WTC11 (cell line): ENCODE results near the gene TMA7B.

Source experiments
- ATF1 ChIP-seq: sonication (generic); formaldehyde crosslinking; IDR thresholded peaks from 2 replicates; pipeline ENCODE4 v1.8.1; 2023; ENCODE audit warnings: mild to moderate bottlenecking, moderate library complexity, missing genetic modification reagents
- ATF3 ChIP-seq: sonication (generic); formaldehyde crosslinking; conservative IDR thresholded peaks from 2 replicates; pipeline ENCODE4 v1.8.1; 2022; ENCODE audit warnings: mild to moderate bottlenecking, missing genetic modification reagents
- CREB1 ChIP-seq: sonication (generic); formaldehyde crosslinking; IDR thresholded peaks from 2 replicates; pipeline ENCODE4 v1.8.0; 2023; ENCODE audit warnings: mild to moderate bottlenecking, missing genetic modification reagents
- E2F4 ChIP-seq: sonication (generic); formaldehyde crosslinking; IDR thresholded peaks from 2 replicates; pipeline ENCODE4 v1.8.1; 2022; ENCODE audit warnings: low read depth, mild to moderate bottlenecking, moderate library complexity, missing genetic modification reagents, borderline replicate concordance
- EMX1 ChIP-seq: fragments of 250-450 bp; sonication (Bioruptor Pico); IDR thresholded peaks from 2 replicates; pipeline ENCODE4 v1.8.0; 2021; ENCODE audit warnings: mild to moderate bottlenecking
- ESRRA ChIP-seq: sonication (generic); formaldehyde crosslinking; IDR thresholded peaks from 2 replicates; pipeline ENCODE4 v1.8.1; 2022; ENCODE audit warnings: mild to moderate bottlenecking, missing genetic modification reagents, borderline replicate concordance
- GABPB1 ChIP-seq: sonication (generic); formaldehyde crosslinking; IDR thresholded peaks from 2 replicates; pipeline ENCODE4 v1.8.1; 2023; ENCODE audit warnings: mild to moderate bottlenecking, missing genetic modification reagents
- TEAD4 ChIP-seq: sonication (generic); formaldehyde crosslinking; IDR thresholded peaks from 2 replicates; pipeline ENCODE4 v1.8.0; 2022; ENCODE audit warnings: mild to moderate bottlenecking, missing genetic modification reagents
- ZNF138 ChIP-seq: sonication (generic); formaldehyde crosslinking; conservative IDR thresholded peaks from 2 replicates; pipeline ENCODE4 v1.8.1; 2022; ENCODE audit warnings: mild to moderate bottlenecking, moderate library complexity, missing genetic modification reagents
- ZNF232 ChIP-seq: sonication (generic); formaldehyde crosslinking; IDR thresholded peaks from 2 replicates; pipeline ENCODE4 v1.8.0; 2022; ENCODE audit warnings: mild to moderate bottlenecking, missing genetic modification reagents
- ZNF263 ChIP-seq: sonication (generic); formaldehyde crosslinking; IDR thresholded peaks from 2 replicates; pipeline ENCODE4 v1.8.1; 2022; ENCODE audit warnings: low read depth, mild to moderate bottlenecking, moderate library complexity, missing genetic modification reagents
- TF ChIP-seq, protein P1 (sequence below): fragments of 200-600 bp; IDR thresholded peaks from 2 replicates; pipeline ENCODE4 v1.8.0; 2022; ENCODE audit warnings: antibody characterized with exemption
- TF ChIP-seq, protein P2 (sequence below): sonication (generic); formaldehyde crosslinking; IDR thresholded peaks from 2 replicates; pipeline ENCODE4 v1.8.0; 2022; ENCODE audit warnings: mild to moderate bottlenecking, missing genetic modification reagents

DNA sequence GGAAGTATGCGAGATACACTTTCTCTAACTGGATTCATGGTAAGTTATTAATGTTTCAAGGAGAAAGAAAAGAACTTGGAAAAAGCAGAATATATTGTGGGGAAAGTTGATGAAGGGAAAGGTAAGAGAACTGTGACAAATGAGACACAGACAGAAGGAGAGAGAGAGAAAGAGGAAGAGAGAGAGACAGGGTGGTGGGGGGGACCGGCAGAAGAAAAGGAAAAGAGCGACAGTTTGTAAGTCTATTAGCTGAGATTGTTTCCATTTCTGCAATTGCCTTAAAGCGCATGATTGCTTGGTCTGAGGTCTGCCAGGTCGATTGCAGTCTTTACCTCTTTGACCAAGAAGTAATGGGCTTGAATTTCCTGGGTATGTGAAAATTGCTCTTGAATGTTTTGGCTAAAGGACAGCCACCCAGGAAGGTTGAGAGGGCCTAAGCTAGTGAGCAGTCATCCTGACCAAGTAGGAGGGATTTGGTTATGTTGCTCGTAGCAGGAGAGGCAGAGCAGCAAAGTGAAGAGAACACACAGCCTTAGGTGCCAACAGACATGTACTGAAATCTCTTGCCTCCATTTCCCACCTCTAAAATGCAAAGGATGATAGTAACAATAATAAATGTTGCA lies 23.6 kb upstream of the TMA7B start:
- TF ChIP-seq, protein P1, sequence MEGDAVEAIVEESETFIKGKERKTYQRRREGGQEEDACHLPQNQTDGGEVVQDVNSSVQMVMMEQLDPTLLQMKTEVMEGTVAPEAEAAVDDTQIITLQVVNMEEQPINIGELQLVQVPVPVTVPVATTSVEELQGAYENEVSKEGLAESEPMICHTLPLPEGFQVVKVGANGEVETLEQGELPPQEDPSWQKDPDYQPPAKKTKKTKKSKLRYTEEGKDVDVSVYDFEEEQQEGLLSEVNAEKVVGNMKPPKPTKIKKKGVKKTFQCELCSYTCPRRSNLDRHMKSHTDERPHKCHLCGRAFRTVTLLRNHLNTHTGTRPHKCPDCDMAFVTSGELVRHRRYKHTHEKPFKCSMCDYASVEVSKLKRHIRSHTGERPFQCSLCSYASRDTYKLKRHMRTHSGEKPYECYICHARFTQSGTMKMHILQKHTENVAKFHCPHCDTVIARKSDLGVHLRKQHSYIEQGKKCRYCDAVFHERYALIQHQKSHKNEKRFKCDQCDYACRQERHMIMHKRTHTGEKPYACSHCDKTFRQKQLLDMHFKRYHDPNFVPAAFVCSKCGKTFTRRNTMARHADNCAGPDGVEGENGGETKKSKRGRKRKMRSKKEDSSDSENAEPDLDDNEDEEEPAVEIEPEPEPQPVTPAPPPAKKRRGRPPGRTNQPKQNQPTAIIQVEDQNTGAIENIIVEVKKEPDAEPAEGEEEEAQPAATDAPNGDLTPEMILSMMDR = no peak
- no peak for TF ChIP-seq GABPB1
- TF ChIP-seq TEAD4 (CRISPR knock-in tag) = no peak
- TF ChIP-seq, protein P2, sequence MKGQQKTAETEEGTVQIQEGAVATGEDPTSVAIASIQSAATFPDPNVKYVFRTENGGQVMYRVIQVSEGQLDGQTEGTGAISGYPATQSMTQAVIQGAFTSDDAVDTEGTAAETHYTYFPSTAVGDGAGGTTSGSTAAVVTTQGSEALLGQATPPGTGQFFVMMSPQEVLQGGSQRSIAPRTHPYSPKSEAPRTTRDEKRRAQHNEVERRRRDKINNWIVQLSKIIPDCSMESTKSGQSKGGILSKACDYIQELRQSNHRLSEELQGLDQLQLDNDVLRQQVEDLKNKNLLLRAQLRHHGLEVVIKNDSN (CRISPR knock-in tag) = no peak
- TF ChIP-seq EMX1 (CRISPR knock-in tag) = no peak
- no peak for TF ChIP-seq ATF3 (CRISPR knock-in tag)
- TF ChIP-seq ZNF232 (CRISPR knock-in tag) = no peak
- no peak for TF ChIP-seq CREB1 (CRISPR knock-in tag)
- no peak for TF ChIP-seq ZNF263 (CRISPR knock-in tag)
- no peak for TF ChIP-seq ZNF138
- no peak for TF ChIP-seq ESRRA (CRISPR knock-in tag)
- no peak for TF ChIP-seq ATF1 (CRISPR knock-in tag)
- no peak for TF ChIP-seq E2F4 (CRISPR knock-in tag)
